Measurements from ENCODE around the gene MYRFL. TPM values are rescaled to one million over a fixed set of nuclear protein-coding genes. Genes with fewer than 3 reads are reported as not detected.

MYRFL gene
- total RNA-seq, 1 experiment from 2014 or later: 1.3 TPM

- POLR2A ChIA-PET: interaction anchor here (1.2 kb wide), 1 partner anchor 10 kb away, joined by 3 read pairs; no protein-coding TSS in a partner anchor
Measured at GRCh38 chr12:69821032-69821455, 4.0 kb upstream of the MYRFL start.

DNA sequence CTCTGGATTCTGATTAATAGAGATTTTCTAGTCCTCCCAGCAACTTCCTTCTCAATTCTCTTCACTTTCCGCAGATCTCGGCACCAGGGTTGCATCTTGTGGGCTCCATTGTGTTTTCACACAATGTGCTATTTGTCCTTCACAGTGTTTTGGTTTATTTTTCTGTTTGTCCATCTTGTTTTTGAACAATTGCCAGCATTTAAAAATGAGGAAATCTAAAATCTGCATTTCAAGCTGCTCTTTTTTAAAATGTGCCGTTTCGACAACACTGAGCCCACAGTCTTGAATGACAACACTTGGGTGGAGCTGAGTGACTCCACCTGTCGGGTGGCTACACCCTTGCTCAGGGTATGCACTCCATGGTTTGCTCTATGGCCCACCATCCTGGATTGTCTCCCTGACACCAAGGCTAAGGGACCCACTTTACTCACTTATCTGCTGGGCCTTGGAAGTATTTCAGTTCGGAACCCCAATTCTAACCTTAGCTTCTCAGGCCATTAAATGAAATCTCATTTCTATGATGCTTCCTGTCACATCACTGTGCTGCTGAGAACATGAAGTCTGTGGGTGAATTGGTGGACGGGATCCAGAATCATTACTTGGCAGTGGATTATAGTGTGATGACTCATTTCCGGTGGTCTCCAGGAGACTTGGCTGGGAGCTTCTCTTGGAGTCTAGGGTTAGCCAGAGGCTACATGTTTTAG is 3.4 kb upstream of the MYRFL start:
- TF ChIP-seq, protein P1, sequence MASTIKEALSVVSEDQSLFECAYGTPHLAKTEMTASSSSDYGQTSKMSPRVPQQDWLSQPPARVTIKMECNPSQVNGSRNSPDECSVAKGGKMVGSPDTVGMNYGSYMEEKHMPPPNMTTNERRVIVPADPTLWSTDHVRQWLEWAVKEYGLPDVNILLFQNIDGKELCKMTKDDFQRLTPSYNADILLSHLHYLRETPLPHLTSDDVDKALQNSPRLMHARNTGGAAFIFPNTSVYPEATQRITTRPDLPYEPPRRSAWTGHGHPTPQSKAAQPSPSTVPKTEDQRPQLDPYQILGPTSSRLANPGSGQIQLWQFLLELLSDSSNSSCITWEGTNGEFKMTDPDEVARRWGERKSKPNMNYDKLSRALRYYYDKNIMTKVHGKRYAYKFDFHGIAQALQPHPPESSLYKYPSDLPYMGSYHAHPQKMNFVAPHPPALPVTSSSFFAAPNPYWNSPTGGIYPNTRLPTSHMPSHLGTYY (CRISPR knock-in tag; IDR thresholded peaks at IDR 0.05): no peak
- TF ChIP-seq HMGXB4 (CRISPR knock-in tag; IDR thresholded peaks at IDR 0.05) (no peak), JUN (CRISPR knock-in tag; IDR thresholded peaks at IDR 0.05) (no peak), JAZF1 (CRISPR knock-in tag; IDR thresholded peaks at IDR 0.05) (no peak)
- H3K27ac Mint-ChIP-seq: peak overlapping the region; percentile 76; the same call in 1 of the 2 replicates
- POLR2A ChIA-PET: interaction anchor here (1.2 kb wide), 1 partner anchor 9 kb away, joined by 3 read pairs; no protein-coding TSS in a partner anchor
- H3K27me3 Mint-ChIP-seq (ENCODE audit: low read depth): no peaks in the 10 kb centered on the region
- H3K4me3 Mint-ChIP-seq: no peak overlapping the region
- CTCF ChIA-PET: no interaction called here
- H3K9me3 Mint-ChIP-seq: no peaks in the 10 kb centered on the region
- peaks cover 3% of the 10 kb centered on the region; the same call in 1 of the 2 replicates for H3K36me3 Mint-ChIP-seq
- H3K4me1 Mint-ChIP-seq: peaks cover 14% of the 10 kb centered on the region
- ATAC-seq: peak; percentile 67
- no peak for DNase-seq (ENCODE audit: low spot score)

More at GRCh38 chr12:69821032-69821455, 4.0 kb upstream of the MYRFL start:
- H3K27me3 Mint-ChIP-seq (ENCODE audit: low read depth): no peaks in the 10 kb centered on the region
- H3K9me3 Mint-ChIP-seq: no peaks in the 10 kb centered on the region
- H3K36me3 Mint-ChIP-seq: peaks cover 3% of the 10 kb centered on the region; the same call in 1 of the 2 replicates
- H3K27ac Mint-ChIP-seq: no peak overlapping the region
- peaks cover 14% of the 10 kb centered on the region for H3K4me1 Mint-ChIP-seq
- no peak overlapping the region for H3K4me3 Mint-ChIP-seq
- DNase-seq (ENCODE audit: low spot score) (no peak), ATAC-seq (no peak)
- TF ChIP-seq FOXP4 (CRISPR knock-in tag; IDR thresholded peaks at IDR 0.05): no peak
- TF ChIP-seq ZNF263 (CRISPR knock-in tag; IDR thresholded peaks at IDR 0.05; ENCODE audit: low read depth): no peak
- TF ChIP-seq, protein P2, sequence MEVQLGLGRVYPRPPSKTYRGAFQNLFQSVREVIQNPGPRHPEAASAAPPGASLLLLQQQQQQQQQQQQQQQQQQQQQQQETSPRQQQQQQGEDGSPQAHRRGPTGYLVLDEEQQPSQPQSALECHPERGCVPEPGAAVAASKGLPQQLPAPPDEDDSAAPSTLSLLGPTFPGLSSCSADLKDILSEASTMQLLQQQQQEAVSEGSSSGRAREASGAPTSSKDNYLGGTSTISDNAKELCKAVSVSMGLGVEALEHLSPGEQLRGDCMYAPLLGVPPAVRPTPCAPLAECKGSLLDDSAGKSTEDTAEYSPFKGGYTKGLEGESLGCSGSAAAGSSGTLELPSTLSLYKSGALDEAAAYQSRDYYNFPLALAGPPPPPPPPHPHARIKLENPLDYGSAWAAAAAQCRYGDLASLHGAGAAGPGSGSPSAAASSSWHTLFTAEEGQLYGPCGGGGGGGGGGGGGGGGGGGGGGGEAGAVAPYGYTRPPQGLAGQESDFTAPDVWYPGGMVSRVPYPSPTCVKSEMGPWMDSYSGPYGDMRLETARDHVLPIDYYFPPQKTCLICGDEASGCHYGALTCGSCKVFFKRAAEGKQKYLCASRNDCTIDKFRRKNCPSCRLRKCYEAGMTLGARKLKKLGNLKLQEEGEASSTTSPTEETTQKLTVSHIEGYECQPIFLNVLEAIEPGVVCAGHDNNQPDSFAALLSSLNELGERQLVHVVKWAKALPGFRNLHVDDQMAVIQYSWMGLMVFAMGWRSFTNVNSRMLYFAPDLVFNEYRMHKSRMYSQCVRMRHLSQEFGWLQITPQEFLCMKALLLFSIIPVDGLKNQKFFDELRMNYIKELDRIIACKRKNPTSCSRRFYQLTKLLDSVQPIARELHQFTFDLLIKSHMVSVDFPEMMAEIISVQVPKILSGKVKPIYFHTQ (CRISPR knock-in tag; IDR thresholded peaks at IDR 0.05): no peak
- TF ChIP-seq ZNF512 (CRISPR knock-in tag; IDR thresholded peaks at IDR 0.05; ENCODE audit: borderline replicate concordance): no peak
- no peak for TF ChIP-seq ZNF671 (CRISPR knock-in tag; IDR thresholded peaks at IDR 0.05)
- no peak for TF ChIP-seq ZNF121 (CRISPR knock-in tag; IDR thresholded peaks at IDR 0.05)
- no peak for TF ChIP-seq HMGXB4 (CRISPR knock-in tag; IDR thresholded peaks at IDR 0.05)
- TF ChIP-seq FOXP1 (CRISPR knock-in tag; IDR thresholded peaks at IDR 0.05; ENCODE audit: borderline replicate concordance): no peak
- TF ChIP-seq NR3C1 (CRISPR knock-in tag; conservative IDR thresholded peaks at IDR 0.05; ENCODE audit: low read depth): no peak
- TF ChIP-seq ZNF138 (CRISPR knock-in tag; conservative IDR thresholded peaks at IDR 0.05): no peak
- CTCF ChIA-PET: no interaction called here

All from WTC11 (cell line).